HEK293 (cell line): ENCODE results near the gene HNRNPM.
A peak's percentile ranks its signal among the peaks of the same experiment; 100 is the strongest.

ENCODE experiments used
- CTCF ChIA-PET: fragments of 350-600 bp; formaldehyde crosslinking; extraction: SDS; loops from one replicate; lab custom pipeline; 2021; ENCODE audit warnings: antibody characterized with exemption; lab: Yijun Ruan, JAX
- POLR2A ChIA-PET: fragments of 300-600 bp; formaldehyde crosslinking; extraction: SDS; loops from one replicate; lab custom pipeline; 2020; ENCODE audit warnings: antibody characterized with exemption, inconsistent platforms; lab: Yijun Ruan, JAX
- H3K27ac ChIP-seq: fragments of 200-500 bp; sonication (Bioruptor generic); 2 replicates; pipeline ENCODE4 v1.5.1; 2014; ENCODE audit warnings: low read depth, low read length, control low read depth, inconsistent platforms; ENCODE audit errors: extremely low read depth
- H3K36me3 ChIP-seq, 2 experiments: fragments of 200-500 bp in 1 of 2; sonication (Bioruptor generic) in 1 of 2; 1 replicate in 1 of 2; 2 replicates in 1 of 2; pipeline ENCODE4 v1.5.1; 2014 to 2017; ENCODE audit warnings: inconsistent platforms in 2 of 2, low read length in 2 of 2; ENCODE audit not compliant: control insufficient read depth in 2 of 2, insufficient read depth in 1 of 2
- H3K4me1 ChIP-seq: fragments of 200-500 bp; sonication (Bioruptor generic); 2 replicates; pipeline ENCODE4 v1.5.1; 2014; ENCODE audit warnings: mild to moderate bottlenecking, low read length, inconsistent platforms; ENCODE audit not compliant: control insufficient read depth, insufficient read depth
- H3K4me3 ChIP-seq: 2 replicates; pipeline ENCODE4 v1.5.1; 2011; ENCODE audit warnings: low read depth, mild to moderate bottlenecking, control low read depth, low read length, moderate library complexity
- H3K9me3 ChIP-seq: fragments of 200-500 bp; sonication (Bioruptor generic); 2 replicates; pipeline ENCODE4 v1.5.1; 2014; ENCODE audit warnings: low read depth, low read length, inconsistent platforms; ENCODE audit not compliant: control insufficient read depth, insufficient read depth
- HOXC10 ChIP-seq: sonication (generic); formaldehyde crosslinking; IDR thresholded peaks from 2 replicates; pipeline ENCODE4 v1.8.1; 2023; ENCODE audit warnings: mild to moderate bottlenecking, missing genetic modification reagents
- PBX3 ChIP-seq: sonication (generic); formaldehyde crosslinking; IDR thresholded peaks from 2 replicates; pipeline ENCODE4 v1.8.1; 2022; ENCODE audit warnings: mild to moderate bottlenecking, moderate library complexity, missing genetic modification reagents
- SP3 ChIP-seq: fragments of 450-650 bp; formaldehyde crosslinking; IDR thresholded peaks from 2 replicates; pipeline ENCODE4 v1.5.1; 2016; ENCODE audit warnings: missing biosample characterization, missing genetic modification characterization
- ZBTB17 ChIP-seq: fragments of 450-650 bp; formaldehyde crosslinking; IDR thresholded peaks from 2 replicates; pipeline ENCODE4 v1.5.1; 2016; ENCODE audit warnings: missing biosample characterization, missing genetic modification characterization
- ZBTB20 ChIP-seq: fragments of 450-650 bp; formaldehyde crosslinking; IDR thresholded peaks from 2 replicates; pipeline ENCODE4 v1.5.1; 2016; ENCODE audit warnings: missing biosample characterization, missing genetic modification characterization
- ZFP3 ChIP-seq: fragments of 450-650 bp; formaldehyde crosslinking; IDR thresholded peaks from 2 replicates; pipeline ENCODE4 v1.5.1; 2016; ENCODE audit warnings: low read depth, missing biosample characterization, missing genetic modification characterization
- ZFP41 ChIP-seq: fragments of 450-650 bp; formaldehyde crosslinking; IDR thresholded peaks from 2 replicates; pipeline ENCODE4 v1.5.1; 2016; ENCODE audit warnings: missing biosample characterization, missing genetic modification characterization, borderline replicate concordance
- ZFP69B ChIP-seq: fragments of 450-650 bp; formaldehyde crosslinking; IDR thresholded peaks from 2 replicates; pipeline ENCODE4 v1.5.1; 2016; ENCODE audit warnings: missing biosample characterization, missing genetic modification characterization
- ZNF2 ChIP-seq: fragments of 450-650 bp; formaldehyde crosslinking; IDR thresholded peaks from 2 replicates; pipeline ENCODE4 v1.5.1; 2016; ENCODE audit warnings: missing biosample characterization, missing genetic modification characterization
- ZNF341 ChIP-seq: fragments of 450-650 bp; formaldehyde crosslinking; IDR thresholded peaks from 2 replicates; pipeline ENCODE4; 2016; ENCODE audit warnings: low read depth, missing biosample characterization, missing genetic modification characterization
- ZNF391 ChIP-seq: fragments of 450-650 bp; formaldehyde crosslinking; IDR thresholded peaks from 2 replicates; pipeline ENCODE4 v1.5.1; 2016; ENCODE audit warnings: low read depth, missing biosample characterization, missing genetic modification characterization, borderline replicate concordance
- ZNF433 ChIP-seq: fragments of 450-650 bp; formaldehyde crosslinking; IDR thresholded peaks from 2 replicates; pipeline ENCODE4 v1.5.1; 2016; ENCODE audit warnings: missing biosample characterization, missing genetic modification characterization, low read depth
- ZNF449 ChIP-seq: fragments of 450-650 bp; formaldehyde crosslinking; IDR thresholded peaks from 2 replicates; pipeline ENCODE4 v1.5.1; 2017; ENCODE audit warnings: missing biosample characterization, mild to moderate bottlenecking, missing genetic modification characterization, moderate library complexity
- ZNF510 ChIP-seq: fragments of 450-650 bp; formaldehyde crosslinking; IDR thresholded peaks from 2 replicates; pipeline ENCODE4 v1.5.1; 2018; ENCODE audit warnings: mild to moderate bottlenecking, missing genetic modification characterization, missing biosample characterization; ENCODE audit not compliant: insufficient replicate concordance
- ZNF530 ChIP-seq: fragments of 450-650 bp; formaldehyde crosslinking; IDR thresholded peaks from 2 replicates; pipeline ENCODE4 v1.5.1; 2016; ENCODE audit warnings: low read depth, missing biosample characterization, missing genetic modification characterization
- ZNF558 ChIP-seq: fragments of 450-650 bp; formaldehyde crosslinking; IDR thresholded peaks from 2 replicates; pipeline ENCODE4 v1.5.1; 2016; ENCODE audit warnings: missing biosample characterization, missing genetic modification characterization
- ZNF610 ChIP-seq: fragments of 450-650 bp; formaldehyde crosslinking; IDR thresholded peaks from 2 replicates; pipeline ENCODE4 v1.5.1; 2016; ENCODE audit warnings: missing biosample characterization, missing genetic modification characterization, borderline replicate concordance
- ZNF629 ChIP-seq: fragments of 450-650 bp; formaldehyde crosslinking; IDR thresholded peaks from 2 replicates; pipeline ENCODE4 v1.5.1; 2017; ENCODE audit warnings: missing biosample characterization, missing genetic modification characterization
- ZNF704 ChIP-seq: fragments of 450-650 bp; formaldehyde crosslinking; IDR thresholded peaks from 2 replicates; pipeline ENCODE4 v1.5.1; 2016; ENCODE audit warnings: missing biosample characterization, missing genetic modification characterization
- TF ChIP-seq, protein P1 (sequence below): fragments of 450-650 bp; formaldehyde crosslinking; IDR thresholded peaks from 2 replicates; pipeline ENCODE4 v1.5.1; 2016; ENCODE audit warnings: missing biosample characterization, missing genetic modification characterization

The HNRNPM gene

DNA sequence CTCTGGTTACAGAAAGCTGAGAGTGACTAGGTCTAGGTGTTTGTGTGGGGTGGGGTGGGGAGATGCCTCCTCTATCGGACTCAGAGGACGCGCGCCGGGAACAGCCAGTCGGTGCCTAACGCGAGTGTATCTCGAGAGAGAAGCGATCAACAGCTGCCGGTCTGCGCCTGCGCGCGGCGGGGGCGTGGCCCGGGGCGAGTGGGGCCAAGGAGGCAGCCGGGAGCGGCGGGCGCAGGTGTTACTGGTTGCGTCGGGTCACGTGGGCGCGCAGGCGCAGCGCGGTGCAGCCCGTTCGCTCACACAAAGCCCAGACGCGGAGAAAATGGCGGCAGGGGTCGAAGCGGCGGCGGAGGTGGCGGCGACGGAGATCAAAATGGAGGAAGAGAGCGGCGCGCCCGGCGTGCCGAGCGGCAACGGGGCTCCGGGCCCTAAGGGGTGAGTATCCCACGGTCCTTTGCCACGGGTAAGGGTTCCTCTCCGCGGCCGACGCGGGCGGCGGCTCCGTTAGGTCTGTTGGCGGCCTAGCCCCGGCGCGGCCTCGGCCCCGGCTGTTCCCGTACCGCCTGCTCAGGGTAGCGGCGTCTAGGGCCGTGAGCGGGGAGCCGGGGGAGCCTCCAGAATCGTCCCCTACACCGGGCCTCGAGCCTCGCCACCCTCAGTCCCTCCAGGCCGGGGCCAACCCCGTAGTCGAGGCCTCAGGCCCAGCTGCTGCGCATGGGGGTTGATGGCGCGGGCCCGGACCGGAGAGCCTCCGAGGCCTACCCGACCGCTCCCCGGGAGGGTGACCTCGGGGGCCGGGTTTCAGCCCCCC lies at the start of gene HNRNPM (continued):
- TF ChIP-seq HOXC10 (CRISPR knock-in tag) (no peak; the same call in 1 of the 2 replicates), ZNF341 (tag by site-specific recombination) (peak; percentile 97), SP3 (tag by site-specific recombination) (peak; percentile 52), ZNF704 (tag by site-specific recombination) (peak; percentile 3; the same call in 1 of the 2 replicates), ZBTB17 (tag by site-specific recombination) (peak; percentile 75; the same call in 1 of the 2 replicates), ZBTB20 (tag by site-specific recombination) (peak; percentile 26; the same call in 1 of the 2 replicates), ZNF391 (tag by site-specific recombination) (peak; percentile 67; the same call in 1 of the 2 replicates), ZNF510 (tag by site-specific recombination) (no peak), ZNF433 (tag by site-specific recombination) (no peak), ZNF2 (peak; percentile 74; the same call in 1 of the 2 replicates), PBX3 (CRISPR knock-in tag) (peak; percentile 51; the same call in 1 of the 2 replicates), ZNF449 (tag by site-specific recombination) (peak; percentile 22; the same call in 1 of the 2 replicates), ZNF530 (tag by site-specific recombination) (no peak), ZFP69B (tag by site-specific recombination) (no peak; the same call in 1 of the 2 replicates)
- TF ChIP-seq, protein P1, sequence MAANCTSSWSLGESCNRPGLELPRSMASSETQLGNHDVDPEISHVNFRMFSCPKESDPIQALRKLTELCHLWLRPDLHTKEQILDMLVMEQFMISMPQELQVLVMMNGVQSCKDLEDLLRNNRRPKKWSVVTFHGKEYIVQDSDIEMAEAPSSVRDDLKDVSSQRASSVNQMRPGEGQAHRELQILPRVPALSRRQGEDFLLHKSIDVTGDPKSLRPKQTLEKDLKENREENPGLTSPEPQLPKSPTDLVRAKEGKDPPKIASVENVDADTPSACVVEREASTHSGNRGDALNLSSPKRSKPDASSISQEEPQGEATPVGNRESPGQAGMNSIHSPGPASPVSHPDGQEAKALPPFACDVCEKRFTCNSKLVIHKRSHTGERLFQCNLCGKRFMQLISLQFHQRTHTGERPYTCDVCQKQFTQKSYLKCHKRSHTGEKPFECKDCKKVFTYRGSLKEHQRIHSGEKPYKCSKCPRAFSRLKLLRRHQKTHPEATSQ = peak; percentile 85

GRCh38 chr19:8395621-8396082 lies 49.1 kb upstream of the HNRNPM start:
- H3K27ac ChIP-seq = no peak overlapping the region
- H3K4me1 ChIP-seq = peaks cover 3% of the 10 kb centered on the region; the same call in 1 of the 2 replicates

More at GRCh38 chr19:8395621-8396082, 49.1 kb upstream of the HNRNPM start:
- Histone ChIP-seq H3K9me3 (no peaks in the 10 kb centered on the region), H3K4me3 (no peak overlapping the region), H3K36me3 (peaks cover 0 to 11% of the 10 kb centered on the region in 2 experiments; a peak in 2 of 3 replicates)
- TF ChIP-seq ZNF558 (no peak), ZNF510 (tag by site-specific recombination) (no peak), ZNF610 (tag by site-specific recombination) (no peak), ZFP3 (tag by site-specific recombination) (peak; percentile 89), ZNF629 (tag by site-specific recombination) (no peak), ZFP41 (tag by site-specific recombination) (no peak)
- ChIA-PET POLR2A (no interaction called here), CTCF (interaction anchor here (0.6 to 1.0 kb wide), 6 partner anchors 41 to 185 kb away, joined by 3 to 5 read pairs (median 3); no protein-coding TSS in a partner anchor)
